ENCODE results near the gene ETS2.

The ETS2 gene

DNA sequence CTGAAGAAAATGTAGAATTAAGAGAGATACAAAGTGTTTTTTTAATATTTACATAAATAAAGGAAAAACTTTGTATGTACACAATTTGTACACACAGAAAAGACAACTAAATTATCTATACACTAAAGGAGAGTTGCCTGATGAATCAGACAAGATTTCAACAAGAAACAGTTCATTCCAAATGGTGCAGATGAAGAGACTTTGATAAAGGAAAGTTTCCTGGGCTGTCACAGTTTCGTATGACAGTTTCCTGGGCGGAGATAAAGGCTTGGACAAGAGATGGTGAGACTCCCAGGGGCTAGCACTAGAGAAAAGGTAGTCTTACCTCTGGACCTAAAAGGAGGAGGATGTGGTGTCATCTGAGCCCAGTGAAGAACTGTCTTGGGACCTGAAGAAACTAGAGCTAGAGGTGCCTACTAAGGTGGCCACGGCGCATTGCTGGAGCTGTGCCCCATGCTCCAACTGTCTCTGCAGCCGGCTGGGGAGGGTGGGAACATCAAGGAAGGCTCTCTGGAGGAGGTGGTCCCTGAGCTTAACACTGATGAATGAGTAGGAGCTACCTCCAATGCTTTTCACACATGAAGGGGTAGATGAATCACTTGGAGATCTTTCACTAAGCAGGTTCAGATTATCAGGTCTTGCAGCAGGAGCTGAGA is 32.2 kb downstream of the ETS2 start:
- Histone ChIP-seq H3K9me3 (ENCODE audit: insufficient read depth, low read length) (no peaks in the 10 kb centered on the region), H4K20me1 (ENCODE audit: insufficient read depth, low read length) (no peaks in the 10 kb centered on the region), H3K4me3 (ENCODE audit: low read length) (no peak overlapping the region), H3K4me2 (ENCODE audit: low read length) (no peak overlapping the region), H3K36me3 (replicated peaks; ENCODE audit: low read depth, low read length) (no peaks in the 10 kb centered on the region), H3K27ac (ENCODE audit: low read length) (no peak overlapping the region), H3K4me1 (ENCODE audit: low read length) (peaks cover under 1% of the 10 kb centered on the region; the same call in 1 of the 2 replicates), H3K9ac (ENCODE audit: low read length) (no peak overlapping the region), H3K79me2 (ENCODE audit: low read length) (no peaks in the 10 kb centered on the region), H3K27me3 (ENCODE audit: low read depth, low read length) (no peaks in the 10 kb centered on the region), H2AFZ (ENCODE audit: low read depth, low read length) (no peak overlapping the region)
- TF ChIP-seq, protein P1, sequence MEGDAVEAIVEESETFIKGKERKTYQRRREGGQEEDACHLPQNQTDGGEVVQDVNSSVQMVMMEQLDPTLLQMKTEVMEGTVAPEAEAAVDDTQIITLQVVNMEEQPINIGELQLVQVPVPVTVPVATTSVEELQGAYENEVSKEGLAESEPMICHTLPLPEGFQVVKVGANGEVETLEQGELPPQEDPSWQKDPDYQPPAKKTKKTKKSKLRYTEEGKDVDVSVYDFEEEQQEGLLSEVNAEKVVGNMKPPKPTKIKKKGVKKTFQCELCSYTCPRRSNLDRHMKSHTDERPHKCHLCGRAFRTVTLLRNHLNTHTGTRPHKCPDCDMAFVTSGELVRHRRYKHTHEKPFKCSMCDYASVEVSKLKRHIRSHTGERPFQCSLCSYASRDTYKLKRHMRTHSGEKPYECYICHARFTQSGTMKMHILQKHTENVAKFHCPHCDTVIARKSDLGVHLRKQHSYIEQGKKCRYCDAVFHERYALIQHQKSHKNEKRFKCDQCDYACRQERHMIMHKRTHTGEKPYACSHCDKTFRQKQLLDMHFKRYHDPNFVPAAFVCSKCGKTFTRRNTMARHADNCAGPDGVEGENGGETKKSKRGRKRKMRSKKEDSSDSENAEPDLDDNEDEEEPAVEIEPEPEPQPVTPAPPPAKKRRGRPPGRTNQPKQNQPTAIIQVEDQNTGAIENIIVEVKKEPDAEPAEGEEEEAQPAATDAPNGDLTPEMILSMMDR (IDR thresholded peaks at IDR 0.05; ENCODE audit: low read depth, low read length), result no peak
- no peak for TF ChIP-seq EZH2phosphoT487 (IDR thresholded peaks at IDR 0.05; ENCODE audit: low read depth)

DNA sequence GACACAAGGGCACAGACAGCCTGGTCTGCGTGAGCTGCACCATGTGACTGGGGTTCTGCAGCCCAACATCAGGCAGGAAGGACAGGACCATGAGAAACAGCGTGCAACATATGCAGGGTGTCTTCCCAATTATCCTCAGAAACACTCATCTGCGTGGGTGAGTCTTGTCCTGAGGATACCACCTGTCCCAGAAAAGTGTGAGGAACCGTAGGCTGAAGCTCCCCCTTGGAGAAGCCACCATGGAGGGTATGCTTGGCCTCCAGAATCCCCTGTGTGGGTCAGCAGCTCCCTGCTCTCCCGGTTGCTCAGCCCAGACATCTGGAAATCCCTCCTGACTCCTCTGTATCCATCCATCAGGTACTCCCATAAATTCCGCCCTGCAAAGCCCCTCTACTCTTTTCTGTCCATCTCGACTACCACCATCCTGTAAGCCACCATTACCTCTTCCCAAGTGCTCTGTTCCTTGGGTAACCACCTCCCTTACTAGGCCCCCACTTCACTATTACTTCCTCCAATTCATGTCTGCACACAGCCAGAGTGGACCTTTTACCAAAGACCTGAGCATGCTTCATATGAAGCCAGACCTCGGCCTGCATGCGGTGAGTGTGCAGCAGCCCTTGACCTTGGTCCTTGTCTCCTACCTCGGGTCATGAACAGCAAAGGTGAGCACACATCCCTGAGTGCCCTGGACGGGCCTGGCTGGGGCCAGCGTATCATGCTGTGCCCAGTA is 33.0 kb downstream of the ETS2 start:
- no peak for TF ChIP-seq EZH2phosphoT487 (IDR thresholded peaks at IDR 0.05; ENCODE audit: low read depth)
- TF ChIP-seq, protein P1 (IDR thresholded peaks at IDR 0.05; ENCODE audit: low read depth, low read length), result no peak
- no peaks in the 10 kb centered on the region for H4K20me1 ChIP-seq (ENCODE audit: insufficient read depth, low read length)
- no peaks in the 10 kb centered on the region for H3K36me3 ChIP-seq (replicated peaks; ENCODE audit: low read depth, low read length)
- H3K79me2 ChIP-seq (ENCODE audit: low read length), result no peaks in the 10 kb centered on the region
- H3K4me3 ChIP-seq (ENCODE audit: low read length), result no peak overlapping the region
- H3K4me2 ChIP-seq (ENCODE audit: low read length), result no peak overlapping the region
- no peak overlapping the region for H3K9ac ChIP-seq (ENCODE audit: low read length)
- H3K4me1 ChIP-seq (ENCODE audit: low read length), result no peaks in the 10 kb centered on the region
- H3K27ac ChIP-seq (ENCODE audit: low read length), result no peak overlapping the region
- no peaks in the 10 kb centered on the region for H3K27me3 ChIP-seq (ENCODE audit: low read depth, low read length)
- H3K9me3 ChIP-seq (ENCODE audit: insufficient read depth, low read length), result no peaks in the 10 kb centered on the region
- no peak overlapping the region for H2AFZ ChIP-seq (ENCODE audit: low read depth, low read length)

DNA sequence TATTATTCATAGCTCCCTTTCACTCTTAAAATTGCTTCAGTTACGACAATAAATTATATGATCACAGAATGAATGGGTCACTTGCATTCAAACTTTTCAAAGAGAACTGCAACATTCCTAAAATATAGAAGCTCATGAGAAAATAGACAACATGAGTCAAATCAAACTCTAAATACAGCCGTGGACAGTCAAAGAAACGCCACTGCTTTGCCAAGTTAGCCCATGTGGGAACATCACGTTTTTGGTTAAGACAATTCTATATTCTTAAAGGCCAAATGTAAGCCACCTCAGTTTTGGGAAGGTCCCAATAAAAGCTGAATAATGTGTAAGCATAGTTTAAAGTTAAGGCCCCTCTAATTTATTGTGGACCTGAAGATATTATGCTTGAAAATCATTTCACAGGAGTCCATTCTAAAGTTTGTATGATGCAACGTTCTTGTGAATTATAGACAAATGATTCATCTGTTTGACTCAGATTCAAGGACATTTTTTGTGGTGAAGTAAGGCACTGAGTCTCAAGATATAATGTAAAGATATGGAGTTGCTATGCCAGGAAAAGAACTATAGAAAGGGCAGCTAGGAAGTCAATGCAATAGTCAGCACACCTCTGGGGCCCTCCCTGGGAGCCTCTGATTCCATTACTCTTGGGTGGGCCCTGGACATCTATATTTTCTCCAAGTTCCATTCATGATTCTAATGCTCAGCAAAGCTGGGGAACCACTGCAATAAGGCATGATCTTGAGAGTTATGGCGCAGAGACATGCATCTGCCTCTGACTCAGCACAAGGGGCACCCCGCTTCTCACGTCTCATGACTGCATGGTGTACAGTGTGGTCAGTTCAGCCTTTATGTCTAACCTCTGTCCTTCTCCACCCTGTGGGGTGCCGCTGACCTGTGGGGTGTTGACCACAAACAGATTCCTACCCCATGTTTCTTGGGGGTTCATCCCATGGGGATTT is 33.9 kb downstream of the ETS2 start:
- Histone ChIP-seq H3K27ac (ENCODE audit: low read length) (no peak overlapping the region), H4K20me1 (ENCODE audit: insufficient read depth, low read length) (no peaks in the 10 kb centered on the region), H3K36me3 (replicated peaks; ENCODE audit: low read depth, low read length) (no peaks in the 10 kb centered on the region), H3K27me3 (ENCODE audit: low read depth, low read length) (no peaks in the 10 kb centered on the region), H3K9me3 (ENCODE audit: insufficient read depth, low read length) (no peaks in the 10 kb centered on the region), H3K9ac (ENCODE audit: low read length) (no peak overlapping the region), H3K4me2 (ENCODE audit: low read length) (no peak overlapping the region), H3K4me1 (ENCODE audit: low read length) (no peaks in the 10 kb centered on the region), H3K79me2 (ENCODE audit: low read length) (no peaks in the 10 kb centered on the region), H3K4me3 (ENCODE audit: low read length) (no peak overlapping the region), H2AFZ (ENCODE audit: low read depth, low read length) (no peak overlapping the region)
- TF ChIP-seq EZH2phosphoT487 (IDR thresholded peaks at IDR 0.05; ENCODE audit: low read depth), result no peak
- TF ChIP-seq, protein P1 (IDR thresholded peaks at IDR 0.05; ENCODE audit: low read depth, low read length), result no peak
